Measurements from ENCODE around the gene ATG7.

The ATG7 gene

GRCh38 chr3:11565072-11565471 lies 292.9 kb downstream of the ATG7 start:
- Histone ChIP-seq H3K27ac (replicated peaks; ENCODE audit: low read length) (no peak overlapping the region), H2AFZ (ENCODE audit: low read length) (no peak overlapping the region), H3K4ac (ENCODE audit: low read length) (no peak overlapping the region), H3K4me3 (ENCODE audit: low read length in 2 of 2) (no peak overlapping the region), H3K79me1 (ENCODE audit: low read depth, low read length) (peaks cover 39% of the 10 kb centered on the region), H3K27me3 (ENCODE audit: control insufficient read depth in 3 of 3, insufficient read depth in 3 of 3, low read depth in 1 of 3, low read length in 3 of 3) (peaks cover 0 to 2% (median 0%) of the 10 kb centered on the region in 3 experiments), H2BK12ac (ENCODE audit: low read length) (no peak overlapping the region), H3K23ac (ENCODE audit: low read depth, low read length, poor library complexity) (peak overlapping the region; percentile 29), H3K36me3 (replicated peaks in 1 of 2; ENCODE audit: control insufficient read depth in 2 of 2, insufficient read depth in 2 of 2, low read length in 2 of 2) (peaks cover 38 to 95% of the 10 kb centered on the region in 2 donors), H3K18ac (ENCODE audit: low read length) (peak overlapping the region; percentile 37), H3K4me1 (ENCODE audit: control insufficient read depth in 2 of 2, insufficient read depth in 1 of 2, low read depth in 1 of 2, low read length in 2 of 2) (peaks cover 8 to 11% of the 10 kb centered on the region in 2 donors), H2BK15ac (ENCODE audit: low read length) (no peak overlapping the region), H4K8ac (ENCODE audit: low read depth, low read length) (no peak overlapping the region), H2BK5ac (ENCODE audit: low read length) (peak overlapping the region; percentile 36), H4K91ac (ENCODE audit: low read depth, low read length, poor library complexity) (no peak overlapping the region), H3K14ac (ENCODE audit: low read length) (peak overlapping the region; percentile 85), H3K9me3 (replicated peaks in 1 of 2; ENCODE audit: control insufficient read depth in 2 of 2, insufficient read depth in 1 of 2, low read depth in 1 of 2, low read length in 2 of 2) (peaks cover 0 to 2% of the 10 kb centered on the region in 2 donors), H3K4me2 (ENCODE audit: insufficient read depth, low read length, poor library complexity, severe bottlenecking) (no peak overlapping the region), H2AK5ac (ENCODE audit: low read depth, low read length) (no peak overlapping the region), H3K9ac (ENCODE audit: low read depth, low read length, poor library complexity) (no peak overlapping the region), H2BK120ac (ENCODE audit: low read depth, low read length) (no peak overlapping the region)
- no CpG with 5 or more reads among the region's 16 CpGs for WGBS, 2 donors (ENCODE audit: extremely low coverage in 2 of 2, insufficient read length in 2 of 2, insufficient replicate concordance in 1 of 2)
- no peak for DNase-seq (ENCODE audit: low spot score)

- Histone ChIP-seq H3K14ac (ENCODE audit: low read length) (peak overlapping the region; percentile 85), H3K4me3 (ENCODE audit: low read length in 2 of 2) (no peak overlapping the region), H2BK12ac (ENCODE audit: low read length) (no peak overlapping the region), H3K27ac (replicated peaks; ENCODE audit: low read length) (no peak overlapping the region), H2AFZ (ENCODE audit: low read length) (no peak overlapping the region), H3K27me3 (ENCODE audit: control insufficient read depth in 3 of 3, insufficient read depth in 3 of 3, low read depth in 1 of 3, low read length in 3 of 3) (peaks cover 0 to 2% (median 0%) of the 10 kb centered on the region in 3 experiments), H2BK120ac (ENCODE audit: low read depth, low read length) (no peak overlapping the region), H3K9ac (ENCODE audit: low read depth, low read length, poor library complexity) (peak overlapping the region; percentile 50), H2AK5ac (ENCODE audit: low read depth, low read length) (no peak overlapping the region), H3K9me3 (replicated peaks in 1 of 2; ENCODE audit: control insufficient read depth in 2 of 2, insufficient read depth in 1 of 2, low read depth in 1 of 2, low read length in 2 of 2) (peaks cover 0 to 2% of the 10 kb centered on the region in 2 donors), H2BK5ac (ENCODE audit: low read length) (peak overlapping the region; percentile 36), H3K4me2 (ENCODE audit: insufficient read depth, low read length, poor library complexity, severe bottlenecking) (no peak overlapping the region), H3K23ac (ENCODE audit: low read depth, low read length, poor library complexity) (peak overlapping the region; percentile 29), H4K8ac (ENCODE audit: low read depth, low read length) (no peak overlapping the region), H4K91ac (ENCODE audit: low read depth, low read length, poor library complexity) (no peak overlapping the region), H3K4me1 (ENCODE audit: control insufficient read depth in 2 of 2, insufficient read depth in 1 of 2, low read depth in 1 of 2, low read length in 2 of 2) (peaks cover 7 to 10% of the 10 kb centered on the region in 2 donors), H2BK15ac (ENCODE audit: low read length) (no peak overlapping the region), H3K79me1 (ENCODE audit: low read depth, low read length) (peaks cover 41% of the 10 kb centered on the region), H3K4ac (ENCODE audit: low read length) (no peak overlapping the region), H3K18ac (ENCODE audit: low read length) (peak overlapping the region; percentile 44), H3K36me3 (replicated peaks in 1 of 2; ENCODE audit: control insufficient read depth in 2 of 2, insufficient read depth in 2 of 2, low read length in 2 of 2) (peaks cover 35 to 95% of the 10 kb centered on the region in 2 donors)
- WGBS, 2 donors (ENCODE audit: extremely low coverage in 2 of 2, insufficient read length in 2 of 2, insufficient replicate concordance in 1 of 2) = no CpG with 5 or more reads among the region's 12 CpGs
- DNase-seq (ENCODE audit: low spot score) = no peak
Measured at GRCh38 chr3:11565492-11565891, 293.3 kb downstream of the ATG7 start.

GRCh38 chr3:11565932-11566331 lies 293.7 kb downstream of the ATG7 start:
- Histone ChIP-seq H2BK120ac (ENCODE audit: low read depth, low read length) (no peak overlapping the region), H3K27ac (replicated peaks; ENCODE audit: low read length) (no peak overlapping the region), H3K4me3 (ENCODE audit: low read length in 2 of 2) (no peak overlapping the region), H2BK15ac (ENCODE audit: low read length) (no peak overlapping the region), H3K4me2 (ENCODE audit: insufficient read depth, low read length, poor library complexity, severe bottlenecking) (no peak overlapping the region), H4K91ac (ENCODE audit: low read depth, low read length, poor library complexity) (no peak overlapping the region), H3K14ac (ENCODE audit: low read length) (no peak overlapping the region), H3K18ac (ENCODE audit: low read length) (no peak overlapping the region), H3K79me1 (ENCODE audit: low read depth, low read length) (peaks cover 41% of the 10 kb centered on the region), H2AK5ac (ENCODE audit: low read depth, low read length) (no peak overlapping the region), H4K8ac (ENCODE audit: low read depth, low read length) (no peak overlapping the region), H3K4me1 (ENCODE audit: control insufficient read depth in 2 of 2, insufficient read depth in 1 of 2, low read depth in 1 of 2, low read length in 2 of 2) (peaks cover 5 to 6% of the 10 kb centered on the region in 2 donors), H2BK12ac (ENCODE audit: low read length) (no peak overlapping the region), H2AFZ (ENCODE audit: low read length) (no peak overlapping the region), H2BK5ac (ENCODE audit: low read length) (no peak overlapping the region), H3K36me3 (replicated peaks in 1 of 2; ENCODE audit: control insufficient read depth in 2 of 2, insufficient read depth in 2 of 2, low read length in 2 of 2) (peaks cover 33 to 95% of the 10 kb centered on the region in 2 donors), H3K27me3 (ENCODE audit: control insufficient read depth in 3 of 3, insufficient read depth in 3 of 3, low read depth in 1 of 3, low read length in 3 of 3) (no peaks in the 10 kb centered on the region), H3K4ac (ENCODE audit: low read length) (no peak overlapping the region), H3K23ac (ENCODE audit: low read depth, low read length, poor library complexity) (peak overlapping the region; percentile 76), H3K9ac (ENCODE audit: low read depth, low read length, poor library complexity) (no peak overlapping the region), H3K9me3 (replicated peaks in 1 of 2; ENCODE audit: control insufficient read depth in 2 of 2, insufficient read depth in 1 of 2, low read depth in 1 of 2, low read length in 2 of 2) (peaks cover 0 to 2% of the 10 kb centered on the region in 2 donors)
- DNase-seq (ENCODE audit: low spot score) = no peak
- no CpG with 5 or more reads among the region's 9 CpGs for WGBS, 2 donors (ENCODE audit: extremely low coverage in 2 of 2, insufficient read length in 2 of 2, insufficient replicate concordance in 1 of 2)

GRCh38 chr3:11566478-11566877 lies 294.3 kb downstream of the ATG7 start:
- H3K9me3 ChIP-seq (replicated peaks in 1 of 2; ENCODE audit: control insufficient read depth in 2 of 2, insufficient read depth in 1 of 2, low read depth in 1 of 2, low read length in 2 of 2) = peaks cover 0 to 2% of the 10 kb centered on the region in 2 donors
- H2BK120ac ChIP-seq (ENCODE audit: low read depth, low read length) = no peak overlapping the region
- peaks cover 36% of the 10 kb centered on the region for H3K79me1 ChIP-seq (ENCODE audit: low read depth, low read length)
- peak overlapping the region; percentile 80 for H2BK12ac ChIP-seq (ENCODE audit: low read length)
- peak overlapping the region; percentile 61 for H3K18ac ChIP-seq (ENCODE audit: low read length)
- peak overlapping the region; percentile 43 for H4K8ac ChIP-seq (ENCODE audit: low read depth, low read length)
- no peak overlapping the region for H2BK5ac ChIP-seq (ENCODE audit: low read length)
- H2BK15ac ChIP-seq (ENCODE audit: low read length) = no peak overlapping the region
- H3K9ac ChIP-seq (ENCODE audit: low read depth, low read length, poor library complexity) = no peak overlapping the region
- peak overlapping the region; percentile 44 for H3K23ac ChIP-seq (ENCODE audit: low read depth, low read length, poor library complexity)
- H2AK5ac ChIP-seq (ENCODE audit: low read depth, low read length) = no peak overlapping the region
- DNase-seq (ENCODE audit: low spot score) = no peak
- H3K4me1 ChIP-seq (ENCODE audit: control insufficient read depth in 2 of 2, insufficient read depth in 1 of 2, low read depth in 1 of 2, low read length in 2 of 2) = peaks cover 0 to 2% of the 10 kb centered on the region in 2 donors
- no peak overlapping the region for H3K4ac ChIP-seq (ENCODE audit: low read length)
- no CpG with 5 or more reads among the region's 20 CpGs for WGBS, 2 donors (ENCODE audit: extremely low coverage in 2 of 2, insufficient read length in 2 of 2, insufficient replicate concordance in 1 of 2)
- H4K91ac ChIP-seq (ENCODE audit: low read depth, low read length, poor library complexity) = no peak overlapping the region
- no peak overlapping the region for H3K14ac ChIP-seq (ENCODE audit: low read length)
- H3K36me3 ChIP-seq (replicated peaks in 1 of 2; ENCODE audit: control insufficient read depth in 2 of 2, insufficient read depth in 2 of 2, low read length in 2 of 2) = peaks cover 30 to 95% of the 10 kb centered on the region in 2 donors
- no peaks in the 10 kb centered on the region for H3K27me3 ChIP-seq (ENCODE audit: control insufficient read depth in 3 of 3, insufficient read depth in 3 of 3, low read depth in 1 of 3, low read length in 3 of 3)
- no peak overlapping the region for H2AFZ ChIP-seq (ENCODE audit: low read length)
- H3K4me3 ChIP-seq (ENCODE audit: low read length in 2 of 2) = no peak overlapping the region
- H3K27ac ChIP-seq (replicated peaks; ENCODE audit: low read length) = no peak overlapping the region
- H3K4me2 ChIP-seq (ENCODE audit: insufficient read depth, low read length, poor library complexity, severe bottlenecking) = no peak overlapping the region
